ENCODE data around the gene VWA8.

GRCh38 chr13:41970022-41970421, 9.1 kb upstream of the VWA8 start:
- no peak for TF ChIP-seq PPARA (CRISPR knock-in tag; IDR thresholded peaks at IDR 0.05; ENCODE audit: borderline replicate concordance)
- TF ChIP-seq PATZ1 (CRISPR knock-in tag; IDR thresholded peaks at IDR 0.05; ENCODE audit: borderline replicate concordance), result no peak
